Esophagus squamous epithelium (tissue), 5 donors: Measurements from ENCODE around the gene ERG. TPM values are rescaled to one million over a fixed set of nuclear protein-coding genes. Genes with fewer than 3 reads are reported as not detected.

Experiments
- DNase-seq: peaks from one replicate; lab custom pipeline; 2025; lab: John Stamatoyannopoulos, UW
- H3K27ac ChIP-seq, 4 donors: fragments of 200-600 bp; sonication (generic); one replicate each; pipeline ENCODE4 v1.5.1; 2016 to 2019; ENCODE audit warnings: mild to moderate bottlenecking in 1 of 4
- H3K27me3 ChIP-seq, 4 donors: fragments of 200-600 bp; sonication (generic); 1 replicate in 3 of 4; 2 replicates in 1 of 4; pipeline versions ENCODE4 v1.5.1 to v1.6.0; 2017 to 2021; ENCODE audit warnings: antibody characterized with exemption in 1 of 4
- H3K36me3 ChIP-seq, 3 donors: fragments of 200-600 bp; sonication (generic); one replicate each; pipeline ENCODE4 v1.5.1; 2016 to 2019
- H3K4me1 ChIP-seq, 3 donors: fragments of 200-600 bp; sonication (generic); one replicate each; pipeline ENCODE4 v1.5.1; 2017 to 2019
- H3K4me3 ChIP-seq, 4 donors: fragments of 200-600 bp; sonication (generic); 1 replicate in 3 of 4; 2 replicates in 1 of 4; pipeline ENCODE4 v1.5.1; 2016 to 2019; ENCODE audit warnings: mild to moderate bottlenecking in 2 of 4, moderate library complexity in 1 of 4
- H3K9me3 ChIP-seq, 3 donors: fragments of 200-600 bp; sonication (generic); one replicate each; pipeline ENCODE4 v1.5.1; 2016 to 2019
- CTCF ChIP-seq, 6 experiments: fragments of 450-650 bp in 4 of 6; fragments of 200-600 bp in 2 of 6; sonication (generic) in 2 of 6; IDR thresholded peaks; one replicate each; pipeline ENCODE4 v1.5.1; 2016 to 2019; ENCODE audit warnings: antibody characterized with exemption in 6 of 6, mild to moderate bottlenecking in 4 of 6, moderate library complexity in 4 of 6
- POLR2A ChIP-seq, 4 donors: fragments of 450-650 bp; IDR thresholded peaks; one replicate each; pipeline ENCODE4 v1.6.1; 2017; ENCODE audit warnings: antibody characterized with exemption in 4 of 4, mild to moderate bottlenecking in 4 of 4, moderate library complexity in 3 of 4
- WGBS, 2 donors: methylation state at CpG; one replicate each; pipeline ENCODE4 v1.1.5; 2018; 5-methylcytosine and 5-hydroxymethylcytosine counted together
- intact Hi-C: fragments of 100-400 bp; cut with DNase I; formaldehyde crosslinking; loops from one replicate; pipeline ENCODE4 v1.15.0; 2022
- total RNA-seq, 4 donors: library from RNA; depleted of rRNA; stranded (reverse); fragments of >200 nt; gene quantifications; one replicate each; pipeline ENCODE4 v1.1.0, GENCODE V29; 2016
- donor health status: DM: yes; HTN: yes; CAD: no.

ERG gene
- total RNA-seq, 4 donors from 2014 or later = 2.5 to 10.9 (median 8.4) TPM

DNA sequence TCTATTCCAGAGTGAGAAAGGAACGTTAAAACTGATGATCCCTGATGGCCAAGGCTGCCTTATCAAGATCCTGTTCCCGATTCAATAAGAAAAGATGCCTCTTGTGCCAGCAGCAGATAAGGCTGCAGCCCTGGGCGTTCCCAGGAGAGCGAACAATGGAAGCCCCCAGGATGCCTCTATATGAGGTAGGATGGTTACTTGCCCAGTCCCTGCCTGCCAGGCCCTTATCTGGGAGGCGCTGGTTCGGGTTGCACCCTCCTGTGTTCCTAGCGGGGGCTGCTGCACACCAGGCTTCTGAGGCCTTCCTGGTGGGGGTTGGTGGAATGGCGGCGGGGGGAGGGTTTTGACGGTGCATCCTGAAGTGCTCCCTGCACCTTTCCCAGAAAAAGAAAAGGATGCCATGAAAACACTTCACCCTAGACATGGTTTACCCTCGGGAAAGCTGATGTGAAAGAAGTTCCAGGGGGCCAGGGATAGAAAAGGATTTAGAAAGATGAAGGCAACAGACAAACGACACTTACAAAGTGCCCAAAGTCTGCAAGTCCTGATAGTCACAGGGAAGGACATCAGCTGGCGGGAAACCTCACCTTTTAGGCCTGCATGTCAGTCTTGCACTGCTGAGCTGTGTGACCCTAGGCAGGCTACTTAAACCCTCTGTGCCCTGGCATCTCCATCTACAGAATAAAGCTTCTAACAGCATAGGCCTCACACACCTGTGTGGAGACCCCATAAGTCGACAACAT, 141.2 kb downstream of the ERG start:
- H3K4me3 ChIP-seq = no peak overlapping the region
- no peaks in the 10 kb centered on the region for H3K9me3 ChIP-seq
- no peak overlapping the region for H3K27ac ChIP-seq
- no peak for DNase-seq
- H3K36me3 ChIP-seq = no peaks in the 10 kb centered on the region
- H3K4me1 ChIP-seq = peaks cover 3 to 15% (median 5%) of the 10 kb centered on the region in 3 donors
- TF ChIP-seq POLR2A (IDR thresholded peaks at IDR 0.05) (no peak), CTCF (IDR thresholded peaks at IDR 0.05) (no peak)
- 81 to 87% methylated on average over 7 to 9 of the region's 14 CpGs for WGBS, 2 donors
- intact Hi-C loops = loop anchor here (5.0 to 10.0 kb wide), 2 partner anchors 195 to 642 kb away; no protein-coding TSS in a partner anchor
- H3K27me3 ChIP-seq = peaks cover 0 to 13% (median 0%) of the 10 kb centered on the region in 4 donors

- 7 to 14% methylated on average over 11 to 12 of the region's 20 CpGs for WGBS, 2 donors
- DNase-seq = no peak
- Histone ChIP-seq H3K4me3 (no peak overlapping the region), H3K4me1 (peaks cover 9 to 24% (median 14%) of the 10 kb centered on the region in 3 donors), H3K36me3 (no peaks in the 10 kb centered on the region), H3K27me3 (peaks cover 0 to 13% (median 0%) of the 10 kb centered on the region in 4 donors), H3K9me3 (no peaks in the 10 kb centered on the region), H3K27ac (no peak overlapping the region)
- intact Hi-C loops = loop anchor here (5.0 to 10.0 kb wide), 2 partner anchors 194 to 641 kb away; no protein-coding TSS in a partner anchor
- peak; percentile 81 to 98 (median 94) for TF ChIP-seq CTCF (IDR thresholded peaks at IDR 0.05)
- no peak for TF ChIP-seq POLR2A (IDR thresholded peaks at IDR 0.05)
Measured at GRCh38 chr21:38355992-38356781, 142.1 kb downstream of the ERG start.

- no peak overlapping the region for H3K27ac ChIP-seq
- intact Hi-C loops = loop anchor here (5.0 to 10.0 kb wide), 2 partner anchors 193 to 641 kb away; no protein-coding TSS in a partner anchor
Measured at GRCh38 chr21:38355353-38355752, 142.9 kb downstream of the ERG start.

GRCh38 chr21:38354746-38355145, 143.5 kb downstream of the ERG start:
- Histone ChIP-seq H3K9me3 (no peaks in the 10 kb centered on the region), H3K4me3 (no peak overlapping the region), H3K36me3 (no peaks in the 10 kb centered on the region), H3K27me3 (peaks cover 0 to 7% (median 0%) of the 10 kb centered on the region in 4 donors), H3K27ac (no peak overlapping the region), H3K4me1 (peaks cover 11 to 31% (median 14%) of the 10 kb centered on the region in 3 donors)
- WGBS, 2 donors = 88 to 91% methylated on average over 2 of the region's 2 CpGs
- TF ChIP-seq POLR2A (IDR thresholded peaks at IDR 0.05) (no peak), CTCF (IDR thresholded peaks at IDR 0.05) (no peak)
- DNase-seq = no peak
- intact Hi-C loops = loop anchor here (5.0 to 10.0 kb wide), 2 partner anchors 192 to 640 kb away; no protein-coding TSS in a partner anchor

More at GRCh38 chr21:38355353-38355752, 142.9 kb downstream of the ERG start:
- no peaks in the 10 kb centered on the region for H3K36me3 ChIP-seq
- no peak for TF ChIP-seq POLR2A (IDR thresholded peaks at IDR 0.05)
- TF ChIP-seq CTCF (IDR thresholded peaks at IDR 0.05) = no peak
- H3K27me3 ChIP-seq = peaks cover 0 to 13% (median 0%) of the 10 kb centered on the region in 4 donors
- peaks cover 11 to 31% (median 14%) of the 10 kb centered on the region in 3 donors for H3K4me1 ChIP-seq
- no peak overlapping the region for H3K4me3 ChIP-seq
- no peak for DNase-seq
- H3K9me3 ChIP-seq = no peaks in the 10 kb centered on the region
- WGBS, 2 donors = 82 to 100% methylated on average over 1 to 2 of the region's 4 CpGs
